HepG2 (cell line): ENCODE results near the gene ALKBH2.

Source experiments
- CTCF ChIP-seq: sonication (generic); formaldehyde crosslinking; IDR thresholded peaks from 2 replicates; pipeline ENCODE4 v1.5.0; 2020; ENCODE audit warnings: mild to moderate bottlenecking, missing genetic modification reagents, moderate library complexity
- HDAC2 ChIP-seq: sonication (generic); formaldehyde crosslinking; IDR thresholded peaks from 2 replicates; pipeline ENCODE4 v1.4.0; 2020; ENCODE audit warnings: missing genetic modification reagents
- NFE2L2 ChIP-seq: fragments of 150-350 bp; IDR thresholded peaks from 2 replicates; pipeline ENCODE4 v1.6.1; 2014; ENCODE audit warnings: low read length
- SATB2 ChIP-seq: sonication (generic); formaldehyde crosslinking; IDR thresholded peaks from 2 replicates; pipeline ENCODE4 v1.5.0; 2020; ENCODE audit warnings: missing genetic modification reagents
- ZFP36 ChIP-seq: fragments of 150-350 bp; IDR thresholded peaks from 2 replicates; pipeline ENCODE4 v1.6.1; 2018; ENCODE audit warnings: borderline replicate concordance, low read length, low read depth; ENCODE audit not compliant: partially characterized antibody
- ZKSCAN1 ChIP-seq: fragments of 150-350 bp; IDR thresholded peaks from 2 replicates; pipeline ENCODE4 v1.6.1; 2014; ENCODE audit warnings: low read length
- ZNF543 ChIP-seq: sonication (generic); formaldehyde crosslinking; IDR thresholded peaks from 2 replicates; pipeline ENCODE4 v1.4.0; 2020; ENCODE audit warnings: mild to moderate bottlenecking, missing genetic modification reagents

- TF ChIP-seq NFE2L2 (no peak), ZKSCAN1 (no peak), SATB2 (no peak), ZNF543 (CRISPR knock-in tag) (no peak), ZFP36 (no peak), HDAC2 (CRISPR knock-in tag) (no peak), CTCF (CRISPR knock-in tag) (no peak)
Measured at GRCh38 chr12:109074866-109075265, 18.4 kb downstream of the ALKBH2 start.
